HFF-Myc (cell line): ENCODE results near the gene TRMT44.

Experiments
- DNase-seq: peaks from one replicate; pipeline ENCODE4 v3.0.0-alpha.2; 2011; ENCODE audit warnings: low read depth; ENCODE audit errors: extremely low read depth
- H3K4me3 ChIP-seq: replicated peaks from 2 replicates; pipeline ENCODE4 v1.5.1; 2011; ENCODE audit warnings: low read depth, mild to moderate bottlenecking, control low read depth, low read length
- TF ChIP-seq, protein P1 (sequence below): IDR thresholded peaks from 2 replicates; pipeline ENCODE4 v1.5.1; 2012; ENCODE audit warnings: mild to moderate bottlenecking, low read depth, low read length, control low read depth; ENCODE audit errors: missing control alignments

The TRMT44 gene

DNA sequence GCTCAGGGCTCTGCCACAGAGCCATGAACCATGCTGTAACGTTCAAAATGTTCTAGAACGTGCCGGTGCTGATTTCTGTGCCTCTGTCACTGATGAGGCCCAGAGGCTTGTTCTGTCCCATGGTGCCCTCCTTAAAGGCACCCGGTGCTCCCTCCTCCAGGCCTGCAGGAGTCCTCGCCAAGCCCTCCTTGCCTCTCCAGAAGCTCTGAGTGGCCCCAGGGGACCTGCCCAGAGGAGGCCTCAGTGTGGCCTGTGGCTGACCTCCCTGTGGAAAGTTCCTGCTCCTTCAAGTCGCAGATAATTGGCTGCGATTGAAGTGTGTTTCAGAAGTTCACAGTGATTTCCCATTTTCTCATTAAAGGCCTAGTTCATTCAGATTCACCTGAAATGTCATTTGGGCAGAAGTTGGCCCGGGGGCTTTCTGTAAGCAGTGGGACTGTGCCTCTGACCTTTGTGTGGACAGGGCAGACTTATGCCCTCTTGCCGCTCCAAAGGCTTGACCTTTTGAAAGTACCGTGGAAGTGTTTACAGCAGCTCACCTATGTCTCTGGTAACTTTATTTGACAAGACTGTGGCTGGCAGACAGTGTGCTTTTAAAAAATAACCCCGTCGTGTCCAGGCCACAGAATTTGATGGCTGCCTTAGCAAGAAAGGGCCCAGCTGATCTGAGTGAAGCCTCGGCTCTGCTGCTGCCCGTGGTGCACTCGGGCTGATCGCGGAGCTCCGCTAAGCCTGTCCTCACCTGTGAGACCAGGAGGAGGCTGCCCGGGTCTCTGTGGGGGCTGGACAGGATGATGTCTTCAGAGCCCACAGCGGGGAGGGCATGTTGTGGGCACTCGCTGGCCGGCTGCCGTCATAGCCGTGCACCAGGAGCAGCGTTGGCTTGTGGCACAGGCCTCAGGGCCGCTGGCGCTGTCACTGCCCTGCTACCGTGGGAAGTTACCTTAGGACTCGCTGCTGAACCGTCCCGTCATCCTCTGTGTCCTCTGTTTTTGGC, 25.3 kb downstream of the TRMT44 start:
- H3K4me3 ChIP-seq: no peak overlapping the region
- DNase-seq: no peak
- TF ChIP-seq, protein P1, sequence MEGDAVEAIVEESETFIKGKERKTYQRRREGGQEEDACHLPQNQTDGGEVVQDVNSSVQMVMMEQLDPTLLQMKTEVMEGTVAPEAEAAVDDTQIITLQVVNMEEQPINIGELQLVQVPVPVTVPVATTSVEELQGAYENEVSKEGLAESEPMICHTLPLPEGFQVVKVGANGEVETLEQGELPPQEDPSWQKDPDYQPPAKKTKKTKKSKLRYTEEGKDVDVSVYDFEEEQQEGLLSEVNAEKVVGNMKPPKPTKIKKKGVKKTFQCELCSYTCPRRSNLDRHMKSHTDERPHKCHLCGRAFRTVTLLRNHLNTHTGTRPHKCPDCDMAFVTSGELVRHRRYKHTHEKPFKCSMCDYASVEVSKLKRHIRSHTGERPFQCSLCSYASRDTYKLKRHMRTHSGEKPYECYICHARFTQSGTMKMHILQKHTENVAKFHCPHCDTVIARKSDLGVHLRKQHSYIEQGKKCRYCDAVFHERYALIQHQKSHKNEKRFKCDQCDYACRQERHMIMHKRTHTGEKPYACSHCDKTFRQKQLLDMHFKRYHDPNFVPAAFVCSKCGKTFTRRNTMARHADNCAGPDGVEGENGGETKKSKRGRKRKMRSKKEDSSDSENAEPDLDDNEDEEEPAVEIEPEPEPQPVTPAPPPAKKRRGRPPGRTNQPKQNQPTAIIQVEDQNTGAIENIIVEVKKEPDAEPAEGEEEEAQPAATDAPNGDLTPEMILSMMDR: no peak

DNA sequence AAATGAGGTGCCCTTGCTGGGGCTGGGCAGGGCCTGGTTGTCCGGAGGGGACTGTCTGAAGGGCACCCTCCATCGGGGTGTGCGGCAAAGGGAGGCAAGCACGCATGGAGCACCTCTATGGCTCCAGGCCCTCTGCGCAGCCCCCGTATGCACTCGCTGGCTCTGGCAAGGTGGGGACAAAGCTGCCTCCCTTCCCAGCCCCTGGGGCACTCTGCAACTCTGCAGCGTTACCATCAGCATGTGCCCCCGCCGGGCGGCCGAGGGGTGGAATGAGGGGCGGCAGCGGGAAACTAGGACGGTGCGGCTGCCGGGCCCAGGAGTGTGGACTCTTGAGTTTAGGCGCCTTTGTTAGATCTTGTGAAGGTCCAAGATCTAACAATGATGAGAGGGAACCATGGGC, 26.4 kb downstream of the TRMT44 start:
- DNase-seq: no peak
- H3K4me3 ChIP-seq: no peak overlapping the region
- TF ChIP-seq, protein P1: no peak

DNA sequence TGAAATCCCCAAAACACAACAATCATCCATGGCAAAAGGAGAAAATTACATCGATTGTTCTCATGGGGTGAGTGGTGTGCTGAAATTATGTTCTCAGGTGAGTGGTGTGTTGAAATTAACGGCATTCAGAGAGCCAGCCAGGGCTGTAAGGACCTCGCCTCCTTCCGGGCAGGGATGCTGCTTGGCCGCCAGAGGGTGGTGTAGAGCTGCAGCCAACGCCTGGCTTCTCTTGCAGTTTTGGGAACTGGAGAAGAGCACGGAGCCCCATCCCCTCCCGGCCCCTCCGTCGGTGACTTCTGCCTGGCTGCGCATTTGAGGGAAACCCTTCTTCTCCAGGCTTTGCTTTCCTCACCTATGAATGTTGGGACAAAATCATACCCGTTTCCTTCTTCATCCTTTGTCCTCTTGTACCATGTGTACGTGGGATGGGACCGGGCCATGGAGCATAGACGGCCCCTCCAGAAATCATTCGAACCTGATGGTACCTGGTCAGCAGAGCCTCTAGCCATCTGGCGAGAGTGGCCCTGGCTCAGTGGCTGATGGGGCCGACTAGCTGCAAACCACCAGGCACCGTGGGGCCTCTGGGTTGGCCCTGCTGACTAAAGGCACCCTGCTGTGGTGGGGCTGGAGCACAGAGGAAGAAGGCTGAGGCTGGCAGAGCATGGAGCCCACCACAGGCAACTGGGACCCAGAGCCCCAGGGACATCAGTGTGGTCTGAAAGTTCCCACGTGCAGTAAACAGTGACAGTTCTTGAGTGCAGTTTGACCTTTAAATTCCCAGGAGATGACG, 28.4 kb downstream of the TRMT44 start:
- peak; percentile 5 for DNase-seq
- no peak overlapping the region for H3K4me3 ChIP-seq
- TF ChIP-seq, protein P1: peak; percentile 98

DNA sequence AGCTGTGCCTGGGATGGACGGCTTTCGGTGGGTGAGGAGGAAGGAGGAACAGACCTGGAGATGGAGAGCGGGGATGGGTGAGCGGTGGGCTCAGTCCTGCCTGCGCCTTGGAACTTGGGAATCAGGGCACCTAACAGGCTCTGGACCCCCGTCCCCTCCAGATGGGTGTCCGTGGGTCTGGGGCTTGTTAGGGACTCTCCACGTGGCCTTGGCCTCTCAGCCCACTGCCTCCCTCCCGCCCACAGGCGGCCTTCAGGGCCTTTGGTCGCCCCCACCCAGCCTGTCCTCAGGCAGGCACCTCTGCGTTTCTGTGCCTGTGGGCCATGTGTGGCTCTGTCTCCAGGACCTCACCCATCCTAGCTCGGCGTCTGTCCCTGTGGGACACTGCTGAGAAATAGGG, 29.0 kb downstream of the TRMT44 start:
- H3K4me3 ChIP-seq: no peak overlapping the region
- TF ChIP-seq, protein P1: no peak
- DNase-seq: no peak

DNA sequence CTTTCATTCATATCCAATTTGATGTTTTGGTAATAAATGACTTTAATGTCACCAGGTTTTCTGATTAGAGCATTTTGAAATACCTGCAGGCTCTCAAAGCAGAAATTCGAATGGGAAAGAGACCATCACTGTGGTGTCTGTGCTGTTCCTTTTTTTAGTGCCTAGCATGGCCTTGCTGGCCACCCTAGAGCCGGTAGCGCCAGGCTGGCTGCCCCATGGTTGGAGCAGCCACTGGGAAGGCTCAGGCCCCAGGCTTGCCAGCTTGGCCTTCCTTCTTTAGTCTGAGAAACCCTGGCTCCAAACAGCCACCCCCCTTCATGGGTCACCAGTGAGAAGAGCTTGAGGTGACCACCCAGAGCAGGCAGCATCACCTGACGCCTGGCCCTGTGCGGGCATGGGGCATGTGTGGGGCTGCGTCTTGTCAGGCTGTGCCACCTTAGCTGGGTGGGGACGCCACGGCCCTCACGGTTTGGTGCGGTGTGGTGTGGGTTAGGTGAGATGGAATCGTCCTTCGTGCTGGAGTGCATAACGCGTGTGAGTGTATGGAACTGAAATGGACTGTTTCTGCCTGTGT, 30.0 kb downstream of the TRMT44 start:
- DNase-seq: no peak
- TF ChIP-seq, protein P1: no peak
- H3K4me3 ChIP-seq: no peak overlapping the region

DNA sequence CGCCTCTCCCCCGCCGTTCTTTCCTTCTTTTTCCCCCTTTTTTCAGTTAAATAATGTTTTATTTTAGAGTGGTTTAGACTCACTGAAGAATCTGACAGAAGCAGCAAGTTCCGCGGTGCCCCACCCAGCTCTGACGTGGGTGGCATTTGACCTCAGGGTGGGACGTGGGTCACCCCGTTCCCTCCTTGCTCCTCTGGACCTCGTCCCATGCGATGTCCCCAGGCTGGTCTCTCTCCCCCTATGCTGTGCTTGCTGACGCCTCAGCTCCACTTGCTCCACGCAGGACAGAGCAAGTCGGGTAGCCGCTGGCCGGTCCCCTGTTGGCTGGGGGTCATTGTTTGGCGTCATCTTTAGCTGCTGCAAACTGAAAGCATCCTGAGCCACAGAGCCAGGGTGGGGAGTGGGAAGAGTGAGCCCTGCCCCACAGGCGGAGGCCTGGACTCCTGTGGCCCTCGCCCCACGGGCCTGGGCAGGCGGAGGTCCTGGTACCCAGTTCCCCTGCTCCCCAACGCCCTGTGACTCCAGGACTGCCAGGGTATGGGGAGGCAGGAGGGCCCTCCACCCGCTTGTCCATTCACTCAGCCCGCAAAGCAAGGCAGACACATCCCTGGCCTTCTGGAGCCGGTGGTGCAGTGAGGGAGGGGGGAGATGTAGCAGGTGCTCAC, 30.8 kb downstream of the TRMT44 start:
- TF ChIP-seq, protein P1: no peak
- no peak for DNase-seq
- H3K4me3 ChIP-seq: no peak overlapping the region
